Skin of body (tissue), 2 donors: Measurements from ENCODE around the gene ALOXE3. TPM values are rescaled to one million over a fixed set of nuclear protein-coding genes. Genes with fewer than 3 reads are reported as not detected.
A peak's percentile ranks its signal among the peaks of the same experiment; 100 is the strongest.
"Not testable (repeated sequence)": the region's sequence is repeated elsewhere in the genome, so short reads cannot be mapped to it uniquely, and the experiment has no call there.

Experiments used
- DNase-seq: peaks from one replicate; lab custom pipeline; 2025; lab: John Stamatoyannopoulos, UW
- total RNA-seq: library from RNA; depleted of rRNA; stranded (reverse); fragments of >200 nt; gene quantifications from one replicate; pipeline ENCODE4 v1.2.3, GENCODE V29; 2014

Gene ALOXE3
- total RNA-seq, 1 donor from 2014 or later = 3.2 TPM

GRCh38 chr17:8122422-8122923 is 4.2 kb upstream of the ALOXE3 start:
- no peak for DNase-seq

- no peak for DNase-seq
Measured at GRCh38 chr17:8121681-8122421, 3.5 kb upstream of the ALOXE3 start.

- no peak for DNase-seq
Measured at GRCh38 chr17:8121407-8121680, 3.0 kb upstream of the ALOXE3 start.

GRCh38 chr17:8120520-8121406 is 2.4 kb upstream of the ALOXE3 start:
- DNase-seq = no peak

DNA sequence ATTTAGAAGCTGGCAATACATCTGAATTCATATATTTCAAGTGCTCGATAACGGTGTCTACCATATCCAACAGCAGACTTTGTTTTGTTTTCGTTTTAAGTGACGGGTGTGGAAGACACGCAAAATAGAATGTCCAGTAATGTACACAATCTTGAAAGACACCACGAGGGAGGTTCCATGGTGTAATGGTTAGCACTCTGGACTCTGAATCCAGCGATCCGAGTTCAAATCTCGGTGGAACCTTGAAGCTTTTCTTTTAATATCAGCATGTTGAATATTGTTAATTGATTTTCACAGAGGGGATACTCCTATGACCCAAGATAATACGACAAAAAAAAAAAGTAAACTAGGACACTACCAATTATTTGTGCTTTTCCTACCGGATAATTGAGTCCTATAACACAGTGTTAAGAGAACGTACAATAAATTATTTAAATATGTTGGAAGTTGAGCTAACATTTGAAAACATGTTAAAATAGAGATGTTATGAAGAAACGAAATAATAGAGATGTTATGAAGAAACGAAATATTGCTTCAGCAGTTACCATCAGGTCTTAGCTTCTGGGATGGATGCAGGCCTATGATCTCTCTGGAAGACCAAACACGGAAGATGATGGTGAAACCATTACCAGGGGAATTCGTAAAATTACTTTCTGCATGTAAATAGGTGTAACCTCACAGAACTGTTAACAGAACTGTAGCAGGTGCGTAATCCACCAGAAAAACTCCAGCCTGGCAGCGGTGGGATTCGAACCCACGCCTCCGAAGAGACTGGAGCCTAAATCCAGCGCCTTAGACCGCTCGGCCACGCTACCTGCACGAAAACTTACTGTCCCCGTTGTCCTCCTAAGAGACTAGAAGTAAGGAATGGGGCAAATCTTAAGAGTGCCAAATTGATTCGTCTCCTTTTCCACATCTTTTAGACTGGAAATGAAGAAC is 1.5 kb upstream of the ALOXE3 start:
- peak; percentile 94 for DNase-seq

- DNase-seq = peak; percentile 95
Measured at GRCh38 chr17:8118769-8119580, 661 bp upstream of the ALOXE3 start.

DNA sequence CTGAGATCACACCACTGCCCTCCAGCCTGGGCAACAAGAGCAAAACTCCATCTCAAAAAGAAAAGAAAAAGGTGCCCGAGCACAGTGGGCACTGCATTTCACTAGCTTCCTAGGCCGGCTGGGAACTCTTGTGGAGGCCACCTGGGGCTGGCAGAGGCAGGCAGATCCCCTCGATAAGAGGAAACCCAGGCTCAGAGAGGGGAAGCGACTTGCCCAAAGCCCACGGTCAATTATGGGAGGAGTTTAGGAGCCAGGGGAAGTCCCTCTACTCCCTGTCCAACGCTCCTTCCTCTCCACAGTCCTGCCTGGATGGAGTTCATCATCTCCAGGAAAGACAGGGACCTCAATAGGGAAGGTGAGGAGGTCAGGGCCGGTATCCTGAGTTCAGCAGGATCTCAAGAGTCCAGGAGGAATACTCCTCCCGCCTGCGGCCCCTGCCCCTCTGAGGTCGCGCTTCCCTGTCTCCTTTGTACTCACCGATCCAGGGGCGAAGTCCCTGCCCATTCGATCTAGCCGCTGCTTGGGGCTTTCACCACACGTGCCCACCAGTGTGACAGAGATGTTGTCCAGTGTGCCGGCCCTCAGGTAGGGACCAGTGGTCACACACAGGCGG is 841 bp downstream of the ALOXE3 start:
- no peak for DNase-seq

GRCh38 chr17:8116776-8117175 is 1.5 kb downstream of the ALOXE3 start:
- no peak for DNase-seq

DNA sequence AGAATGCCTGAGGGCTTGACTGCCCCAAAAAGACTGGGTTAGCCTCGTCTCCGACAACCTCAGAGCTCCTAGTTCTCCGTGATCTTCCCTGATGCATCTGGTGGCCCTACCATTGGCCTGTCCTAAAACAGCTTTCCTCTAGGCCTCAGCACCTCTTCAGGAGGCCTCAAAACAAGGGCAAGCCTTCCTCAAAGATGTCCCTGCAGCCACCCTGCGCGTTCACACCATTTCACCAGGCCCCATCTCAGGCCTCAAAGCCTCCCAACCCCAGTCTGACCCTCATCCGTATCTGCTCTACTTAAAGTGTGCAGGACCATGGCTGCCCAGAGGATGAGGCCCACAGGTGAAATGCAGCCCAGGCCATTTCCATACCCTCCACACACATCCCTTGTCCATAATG is 7.4 kb downstream of the ALOXE3 start:
- no peak for DNase-seq

DNA sequence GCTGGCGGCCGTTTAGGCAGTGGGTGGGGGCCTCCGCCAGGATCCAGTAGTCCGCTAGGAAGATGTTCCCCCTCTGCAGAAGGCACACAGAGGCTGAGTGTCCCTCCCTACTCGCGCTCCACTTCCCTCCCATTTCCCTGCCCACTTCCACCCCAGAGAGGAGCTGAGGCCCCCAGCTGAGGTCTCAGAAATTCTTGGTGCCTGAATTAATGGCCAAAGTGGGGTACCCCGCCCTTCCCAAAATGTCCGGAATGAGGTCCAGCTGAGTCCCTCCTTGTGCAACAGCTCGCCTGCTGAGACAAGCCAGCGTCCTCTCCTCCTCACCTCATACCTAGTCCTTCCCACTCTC is 7.9 kb downstream of the ALOXE3 start:
- DNase-seq = no peak

DNA sequence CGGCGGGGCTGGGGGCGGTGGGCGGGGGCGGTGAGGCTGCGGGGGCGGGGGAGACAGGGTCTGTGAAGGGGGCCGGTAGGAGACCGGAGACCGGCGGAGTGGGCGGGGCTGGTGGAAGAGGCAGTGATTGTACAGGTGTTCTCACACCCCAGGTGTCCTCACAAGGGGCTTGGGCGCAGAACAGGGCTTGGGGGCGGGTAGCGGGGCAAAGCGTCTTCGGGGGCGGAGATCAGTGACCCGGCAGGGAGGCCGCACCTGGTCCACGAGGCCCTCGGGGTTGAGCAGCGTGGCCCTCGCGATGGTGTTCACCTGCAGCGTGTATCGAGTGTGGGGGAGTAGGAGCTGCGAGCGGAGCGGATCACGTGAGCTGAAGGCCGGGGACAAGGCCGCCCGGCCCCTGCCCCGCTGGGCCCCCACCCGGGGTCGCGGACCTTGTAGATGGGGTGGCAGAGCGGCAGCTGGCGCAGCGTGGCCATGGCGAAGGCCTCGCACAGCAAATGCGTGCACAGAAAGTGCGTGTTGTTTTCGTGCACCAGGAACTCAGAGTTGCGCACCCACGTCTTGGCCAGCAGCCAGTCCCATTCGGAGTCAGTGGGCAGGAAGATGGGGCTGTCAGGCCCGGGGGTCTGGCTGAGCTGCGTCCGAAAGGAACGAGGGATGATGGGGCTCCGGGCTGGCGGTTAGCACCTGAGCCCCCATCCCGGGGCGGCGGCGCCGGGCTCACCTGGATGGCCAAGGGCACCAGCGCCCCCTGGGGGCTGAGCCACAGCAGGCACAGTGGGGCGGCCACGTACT is 8.5 kb downstream of the ALOXE3 start:
- no peak for DNase-seq

GRCh38 chr17:8108972-8109660 is 9.2 kb downstream of the ALOXE3 start:
- no peak for DNase-seq

GRCh38 chr17:8106980-8107379 is 11.3 kb downstream of the ALOXE3 start:
- not testable (repeated sequence) for DNase-seq

DNA sequence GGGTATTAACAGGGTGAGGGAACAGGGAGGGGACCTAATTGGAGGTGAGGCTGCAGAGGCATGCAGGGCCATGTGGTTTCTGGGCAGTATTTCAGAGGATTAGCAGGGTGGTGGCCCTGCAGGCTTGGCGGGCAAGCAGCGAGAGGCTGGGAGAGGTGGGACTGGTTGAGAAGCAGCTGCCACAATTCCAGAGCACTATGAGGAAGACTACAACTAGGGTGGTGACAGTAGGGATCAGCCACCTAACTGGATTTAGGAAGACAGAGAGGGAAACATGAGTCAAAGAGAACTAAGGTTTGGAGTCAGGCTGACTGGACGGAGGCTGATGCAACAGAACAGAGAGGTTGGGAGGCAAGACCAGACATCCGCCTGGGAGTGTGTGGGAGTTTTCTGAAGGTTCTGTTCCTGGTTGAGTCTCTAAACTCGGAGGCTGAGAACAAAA is 12.3 kb downstream of the ALOXE3 start:
- no peak for DNase-seq

DNA sequence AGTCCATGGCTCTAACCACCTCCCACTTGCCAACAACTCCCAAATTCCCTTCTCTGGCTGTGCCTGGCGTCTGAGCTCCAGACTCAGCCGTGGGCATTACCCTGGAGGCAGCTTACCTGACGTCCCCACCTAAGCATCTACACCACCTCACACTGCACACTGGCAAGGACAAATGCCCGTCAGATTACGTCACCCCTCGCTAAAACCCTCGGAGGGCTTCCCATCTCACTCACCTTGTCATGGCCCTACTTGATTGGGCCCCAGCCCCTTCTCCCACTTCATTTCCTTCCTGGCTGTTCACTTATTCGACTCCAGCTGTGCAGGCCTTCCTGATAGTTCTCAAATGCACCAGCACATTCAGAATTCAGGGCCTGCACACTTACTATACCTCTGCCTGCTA is 13.4 kb downstream of the ALOXE3 start:
- no peak for DNase-seq

DNA sequence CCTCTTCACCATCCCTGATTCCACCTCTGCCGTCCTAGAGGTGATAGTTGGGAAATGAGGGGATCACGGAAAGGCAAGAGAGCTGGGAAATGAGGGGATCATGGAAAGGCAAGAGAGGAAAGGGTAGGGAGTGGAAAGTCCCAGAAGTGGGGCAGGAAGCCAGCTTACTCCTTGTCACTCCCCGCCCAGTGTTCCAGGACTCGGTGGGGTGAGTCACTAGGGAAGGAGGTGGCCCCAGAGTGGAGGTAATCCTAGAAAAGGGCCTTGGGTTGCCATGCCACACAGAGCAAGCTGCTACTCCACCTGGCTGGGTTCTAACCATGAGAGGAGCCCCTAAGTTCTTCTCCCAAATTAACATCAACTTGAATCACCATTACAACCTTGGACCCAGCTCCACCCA is 14.8 kb downstream of the ALOXE3 start:
- no peak for DNase-seq

DNA sequence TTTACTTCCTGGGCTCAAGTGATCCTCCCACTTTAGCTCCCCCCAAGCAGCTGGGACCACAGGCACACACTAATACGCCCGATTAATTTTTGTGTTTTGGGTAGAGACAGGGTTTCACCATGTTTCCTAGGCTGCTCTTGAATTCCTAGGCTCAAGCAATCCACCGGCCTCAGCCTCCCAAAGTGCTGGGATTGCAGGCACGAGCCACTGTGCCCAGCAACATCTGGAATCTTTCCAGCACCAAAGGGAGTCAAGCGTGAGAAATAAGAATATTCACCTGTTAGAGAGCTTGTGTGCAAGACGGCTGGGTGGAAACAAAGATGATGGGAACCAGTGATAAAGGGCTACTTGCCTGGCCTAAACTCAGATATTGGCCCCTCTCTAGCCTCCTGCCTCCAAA is 16.6 kb downstream of the ALOXE3 start:
- no peak for DNase-seq

DNA sequence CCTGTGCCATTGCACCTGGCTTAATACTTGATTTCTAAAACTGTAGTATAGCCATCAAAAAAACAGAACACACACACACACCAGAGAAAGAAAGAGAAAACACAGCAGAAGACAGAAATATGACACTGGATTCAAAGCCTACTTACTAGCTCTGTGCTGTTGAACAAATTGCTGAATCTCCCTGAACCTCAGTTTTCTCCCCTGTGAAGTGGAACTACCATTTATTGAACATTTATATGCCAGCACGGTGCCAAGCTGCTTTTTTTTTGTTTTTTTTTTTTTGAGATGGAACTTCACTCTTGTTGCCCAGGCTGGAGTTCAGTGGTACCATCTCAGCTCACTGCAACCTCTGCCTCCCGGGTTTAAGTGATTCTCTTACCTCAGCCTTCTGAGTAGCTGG is 17.6 kb downstream of the ALOXE3 start:
- DNase-seq = no peak

GRCh38 chr17:8100111-8100510 is 18.2 kb downstream of the ALOXE3 start:
- no peak for DNase-seq
